Measurements from ENCODE around the gene OR2T34.
"Not testable (repeated sequence)": the region's sequence is repeated elsewhere in the genome, so short reads cannot be mapped to it uniquely, and the experiment has no call there.

OR2T34 gene

DNA sequence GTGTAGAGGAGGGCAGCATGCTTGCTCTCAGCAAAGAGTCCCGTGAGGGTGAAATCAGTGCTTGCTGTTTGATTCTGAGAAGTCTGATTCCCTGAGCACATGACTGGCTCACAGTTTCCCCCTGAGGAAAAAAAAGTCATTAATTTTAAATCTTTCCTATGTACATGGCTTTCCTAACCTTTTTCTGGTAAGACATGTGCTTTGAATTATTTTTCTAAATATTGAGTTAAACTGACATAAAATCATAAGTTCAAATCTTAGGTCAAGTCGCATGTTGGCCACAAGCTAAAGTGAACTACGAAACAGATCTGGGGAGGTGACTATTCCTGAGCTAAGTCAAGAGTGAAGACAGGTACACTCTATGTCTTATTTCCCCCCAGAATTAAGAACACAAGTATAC, at the start of gene OR2T34:
OR2T34 (minus strand) TSS at position 101 of the 400 bp plus-strand sequence; CDS start at position 101, 0 bp downstream.
- not testable (repeated sequence) for DNase-seq

GRCh38 chr1:248622570-248623001, 48.0 kb upstream of the OR2T34 start:
- DNase-seq: peak; percentile 35

- no peak for DNase-seq
Measured at GRCh38 chr1:248621770-248622169, 47.2 kb upstream of the OR2T34 start.

GRCh38 chr1:248618878-248619277, 44.3 kb upstream of the OR2T34 start:
- peak; percentile 66 for DNase-seq

GRCh38 chr1:248618119-248618518, 43.6 kb upstream of the OR2T34 start:
- no peak for DNase-seq

- DNase-seq: no peak
Measured at GRCh38 chr1:248613742-248614141, 39.2 kb upstream of the OR2T34 start.

DNA sequence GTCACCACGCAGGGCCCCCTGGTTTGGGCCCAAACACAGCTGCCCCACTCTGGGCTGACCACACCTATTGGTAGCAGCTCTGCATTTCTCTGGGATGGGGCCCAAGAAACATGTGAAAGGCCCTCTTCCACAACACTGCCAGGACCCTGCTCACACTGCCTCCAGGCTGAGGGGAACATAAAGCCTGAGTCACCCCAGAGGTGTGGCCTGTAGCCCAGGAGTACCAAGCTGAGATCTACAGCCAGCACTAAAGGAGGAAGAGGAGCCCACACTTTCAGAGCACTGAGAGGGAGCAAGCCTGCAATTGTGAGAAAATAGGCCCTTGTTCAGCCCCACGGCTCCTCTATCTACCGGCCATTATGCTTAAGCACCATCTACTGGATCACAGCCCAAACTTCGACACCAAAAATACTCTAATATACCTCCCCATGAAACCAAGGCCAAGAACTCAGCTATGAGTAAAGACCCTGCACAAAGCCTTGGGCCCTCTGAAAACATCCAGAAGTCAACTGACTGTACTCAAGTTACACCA, 37.4 kb upstream of the OR2T34 start:
- no peak for DNase-seq

GRCh38 chr1:248610301-248610700, 35.7 kb upstream of the OR2T34 start:
- no peak for DNase-seq

DNA sequence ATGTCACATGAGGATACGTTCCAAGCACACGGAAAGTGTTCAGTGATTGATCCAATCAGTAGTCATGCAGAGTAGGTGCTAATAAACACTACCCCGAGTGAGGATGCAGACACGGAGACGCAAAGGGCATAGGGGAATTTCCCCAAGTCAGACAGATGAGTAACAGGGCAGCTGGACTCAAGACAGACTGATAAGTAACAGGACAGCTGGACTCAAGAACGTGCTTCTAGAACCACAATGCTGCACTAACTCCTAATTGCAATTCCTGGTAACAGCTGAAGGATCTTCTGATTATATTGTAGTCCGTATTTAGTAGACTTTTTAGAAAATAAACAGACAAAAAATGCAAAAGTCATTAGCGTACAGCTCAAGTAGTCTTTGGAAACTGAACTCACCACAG, 24.8 kb upstream of the OR2T34 start:
- DNase-seq: no peak

DNA sequence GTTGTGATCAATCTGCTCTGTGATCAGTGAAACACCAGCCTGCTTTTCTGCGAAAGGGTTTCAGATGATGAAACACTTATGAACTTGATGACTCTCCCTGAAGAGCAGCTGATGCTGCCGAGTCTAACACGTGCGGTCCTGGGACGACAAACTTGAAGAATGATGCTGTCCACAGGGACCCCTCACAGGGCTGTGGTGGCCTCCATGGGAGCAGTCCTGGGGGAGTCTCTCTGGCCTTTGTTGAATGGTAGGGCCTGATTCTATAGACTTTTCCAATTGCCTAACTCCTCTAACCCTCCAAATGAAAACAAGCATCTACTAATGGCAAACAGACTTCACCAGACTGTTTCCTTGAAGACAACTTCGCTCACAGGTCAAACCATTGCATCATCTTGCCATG, 23.0 kb upstream of the OR2T34 start, which contains the start of gene OR2T10:
OR2T10 (minus strand) TSS at position 112 of the 400 bp plus-strand sequence. CDS start 3,932 bp downstream, outside the sequence.
- DNase-seq: no peak

GRCh38 chr1:248596615-248597014, 22.1 kb upstream of the OR2T34 start:
- DNase-seq: no peak

DNA sequence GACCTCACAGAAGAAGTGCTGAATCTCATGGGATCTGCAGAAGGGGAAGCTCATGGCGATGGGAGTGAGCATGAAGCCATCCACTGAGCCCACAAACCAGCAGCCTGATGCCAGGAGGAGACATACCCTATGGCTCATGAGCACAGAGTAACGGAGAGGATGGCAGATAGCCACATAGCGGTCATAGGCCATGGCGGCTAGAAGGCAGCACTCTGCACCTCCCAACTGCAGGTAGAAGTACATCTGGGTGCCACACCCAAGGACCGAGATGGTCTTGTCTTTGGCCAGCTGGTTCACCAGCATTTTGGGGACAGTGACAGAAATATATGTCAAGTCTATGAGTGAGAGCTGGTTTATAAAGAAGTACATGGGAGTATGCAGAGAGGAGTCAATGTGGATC, 18.7 kb upstream of the OR2T34 start:
- no peak for DNase-seq

DNA sequence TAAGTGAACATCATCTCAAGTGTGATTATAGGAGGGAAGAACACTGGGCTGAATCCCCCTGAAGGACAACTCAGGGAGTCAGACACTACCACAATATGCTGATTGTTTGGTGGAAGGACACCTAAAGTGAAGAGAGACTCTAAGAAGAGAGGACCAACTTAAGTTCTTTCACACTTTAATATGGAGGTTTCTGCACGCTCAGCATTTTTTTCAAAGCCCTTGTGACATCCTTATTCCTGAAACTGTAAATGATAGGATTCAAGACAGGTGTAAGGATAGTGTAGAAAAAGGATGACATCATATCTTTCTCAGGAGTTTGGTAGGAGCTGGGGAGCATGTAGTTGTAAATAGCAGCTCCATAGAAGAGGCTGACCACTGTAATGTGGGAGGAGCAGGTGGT, 18.1 kb upstream of the OR2T34 start:
- no peak for DNase-seq

- DNase-seq: no peak
Measured at GRCh38 chr1:248590055-248590454, 15.5 kb upstream of the OR2T34 start.

GRCh38 chr1:248589334-248589733, 14.8 kb upstream of the OR2T34 start:
- no peak for DNase-seq

GRCh38 chr1:248585266-248585665, 10.7 kb upstream of the OR2T34 start:
- DNase-seq: no peak

GRCh38 chr1:248576260-248576980, 1.9 kb upstream of the OR2T34 start:
- DNase-seq: no peak

- not testable (repeated sequence) for DNase-seq
Measured at GRCh38 chr1:248573856-248574255, 701 bp downstream of the OR2T34 start.

- not testable (repeated sequence) for DNase-seq
Measured at GRCh38 chr1:248572049-248572448, 2.5 kb downstream of the OR2T34 start.

- peak; percentile 10 for DNase-seq
Measured at GRCh38 chr1:248570811-248571210, 3.7 kb downstream of the OR2T34 start.

GRCh38 chr1:248569049-248569448, 5.5 kb downstream of the OR2T34 start:
- DNase-seq: not testable (repeated sequence)

DNA sequence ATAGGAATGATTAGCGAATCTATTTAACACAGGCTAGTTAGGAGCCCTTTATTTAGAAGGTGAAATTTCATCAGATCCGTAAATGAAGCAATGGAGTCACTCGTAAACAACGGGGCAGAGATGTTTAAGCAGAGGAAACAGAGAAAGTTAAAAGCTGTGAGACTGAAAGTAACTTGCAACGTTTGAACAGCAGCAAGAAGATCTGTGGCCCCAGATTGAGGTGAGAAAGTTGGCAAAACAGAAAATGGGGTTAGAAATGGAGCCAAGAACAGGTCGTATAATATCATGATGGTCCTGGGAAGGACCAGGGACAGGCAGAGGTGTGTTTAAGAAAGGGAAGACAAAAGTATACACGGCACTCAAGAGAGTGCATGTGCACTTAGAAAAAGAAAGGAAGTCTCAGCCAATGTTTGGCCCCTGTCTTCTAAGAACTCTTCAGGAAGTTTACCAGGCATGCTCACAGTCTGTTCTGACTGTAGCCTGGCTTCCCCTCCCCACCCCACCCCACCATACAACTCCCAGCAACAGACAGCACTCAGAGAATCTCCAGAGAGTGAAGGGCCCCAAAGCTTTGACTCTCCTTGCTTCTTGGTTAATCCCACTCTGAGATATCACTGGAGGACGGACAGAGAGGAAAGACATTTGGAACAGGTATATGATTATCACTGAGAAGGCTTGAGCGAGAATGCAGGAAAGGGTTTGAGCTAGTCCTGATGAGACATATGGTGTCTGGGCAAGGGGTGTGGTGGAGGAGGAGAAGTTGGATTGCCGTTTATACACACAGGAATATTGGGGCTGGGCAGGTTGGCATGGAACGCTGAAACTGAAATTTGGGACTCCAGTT, 8.8 kb downstream of the OR2T34 start:
- DNase-seq: not testable (repeated sequence)

- DNase-seq: not testable (repeated sequence)
Measured at GRCh38 chr1:248562672-248563071, 11.9 kb downstream of the OR2T34 start, which contains the start of gene OR2T29. OR2T29 (minus strand) TSS chr1:248562772; CDS start chr1:248559491, 3,281 bp downstream.
